ENCODE measurements around the gene OLIG3. TPM values are rescaled to one million over a fixed set of nuclear protein-coding genes. Genes with fewer than 3 reads are reported as not detected.

OLIG3 gene
- total and polyA plus RNA-seq, 7 donors: not detected

DNA sequence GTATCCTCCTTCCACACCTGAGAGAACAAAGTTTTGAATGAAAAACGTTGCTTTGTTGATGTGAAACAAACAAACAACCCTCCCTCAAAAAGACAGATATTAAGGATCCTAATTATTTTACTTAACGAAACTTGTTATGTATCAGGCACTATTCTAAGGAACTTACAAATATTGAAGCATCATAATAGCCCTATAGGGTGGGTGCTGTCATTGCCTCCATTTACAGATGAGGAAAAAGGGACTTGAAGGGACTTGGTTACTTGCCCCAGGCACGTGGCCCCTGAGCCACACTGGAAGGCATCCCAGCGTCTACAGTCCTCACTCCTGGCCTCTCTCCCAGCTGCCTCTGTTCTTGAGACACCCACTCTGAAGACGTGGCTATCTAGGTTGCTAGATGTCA lies 20.2 kb upstream of the OLIG3 start:
- no peaks in the 10 kb centered on the region for H3K4me1 ChIP-seq
- H3K27me3 ChIP-seq (ENCODE audit: insufficient read depth in 3 of 3, low read length in 2 of 3): peaks cover 14 to 57% (median 17%) of the 10 kb centered on the region in 3 donors
- TF ChIP-seq, protein P1, sequence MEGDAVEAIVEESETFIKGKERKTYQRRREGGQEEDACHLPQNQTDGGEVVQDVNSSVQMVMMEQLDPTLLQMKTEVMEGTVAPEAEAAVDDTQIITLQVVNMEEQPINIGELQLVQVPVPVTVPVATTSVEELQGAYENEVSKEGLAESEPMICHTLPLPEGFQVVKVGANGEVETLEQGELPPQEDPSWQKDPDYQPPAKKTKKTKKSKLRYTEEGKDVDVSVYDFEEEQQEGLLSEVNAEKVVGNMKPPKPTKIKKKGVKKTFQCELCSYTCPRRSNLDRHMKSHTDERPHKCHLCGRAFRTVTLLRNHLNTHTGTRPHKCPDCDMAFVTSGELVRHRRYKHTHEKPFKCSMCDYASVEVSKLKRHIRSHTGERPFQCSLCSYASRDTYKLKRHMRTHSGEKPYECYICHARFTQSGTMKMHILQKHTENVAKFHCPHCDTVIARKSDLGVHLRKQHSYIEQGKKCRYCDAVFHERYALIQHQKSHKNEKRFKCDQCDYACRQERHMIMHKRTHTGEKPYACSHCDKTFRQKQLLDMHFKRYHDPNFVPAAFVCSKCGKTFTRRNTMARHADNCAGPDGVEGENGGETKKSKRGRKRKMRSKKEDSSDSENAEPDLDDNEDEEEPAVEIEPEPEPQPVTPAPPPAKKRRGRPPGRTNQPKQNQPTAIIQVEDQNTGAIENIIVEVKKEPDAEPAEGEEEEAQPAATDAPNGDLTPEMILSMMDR (IDR thresholded peaks at IDR 0.05): no peak
- no peak overlapping the region for H3K27ac ChIP-seq
- intact Hi-C loops (cut with DNase I): no loop called here
- no peak for ATAC-seq
- H3K9me3 ChIP-seq: peaks cover 10% of the 10 kb centered on the region
- no peaks in the 10 kb centered on the region for H3K36me3 ChIP-seq (ENCODE audit: insufficient read depth in 1 of 2, low read depth in 1 of 2)
- H3K4me3 ChIP-seq: no peak overlapping the region
- no peak for DNase-seq
- 35 to 39% (median 36%) methylated on average over 5 of the region's 5 CpGs for WGBS, 3 donors

DNA sequence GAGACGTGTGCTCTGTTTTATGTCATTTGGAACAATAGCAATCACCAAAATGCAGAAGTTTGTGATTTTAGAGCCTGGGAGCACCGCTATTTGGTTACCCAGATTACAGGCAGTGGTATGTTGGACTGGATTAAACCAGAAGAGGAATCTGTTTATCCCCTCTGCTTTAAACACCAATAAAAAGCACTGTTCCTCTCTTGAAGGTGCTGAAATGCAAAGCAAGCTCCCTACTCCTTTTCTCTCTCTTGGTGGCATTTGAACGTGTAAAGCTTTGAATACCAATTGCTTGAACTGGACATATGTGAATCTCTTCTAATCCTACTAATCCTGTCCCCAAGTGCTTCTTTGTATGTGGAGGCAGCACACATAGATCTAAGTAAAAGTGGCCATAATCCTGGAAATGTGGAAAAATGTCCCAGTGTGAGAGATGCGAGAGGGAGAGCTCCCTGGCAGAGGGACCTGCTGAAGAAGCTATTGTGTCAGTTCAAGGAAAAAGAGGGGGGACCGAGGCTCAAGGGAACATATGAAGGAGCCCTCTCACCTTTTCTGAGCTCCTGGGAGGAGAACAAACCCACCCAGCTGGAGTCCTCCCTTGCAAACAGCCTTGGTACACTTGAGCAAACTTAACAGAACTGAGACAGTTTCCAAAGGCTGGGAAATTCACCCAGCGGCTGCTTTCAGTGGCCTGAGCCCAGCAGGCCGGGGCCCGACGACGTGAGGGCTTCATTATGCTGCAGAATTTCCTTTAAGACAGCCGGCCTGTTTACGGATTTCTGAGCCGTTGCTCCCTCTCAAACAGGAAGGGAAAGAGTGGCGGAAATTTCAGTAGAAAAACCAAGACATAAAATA lies 18.8 kb upstream of the OLIG3 start:
- Histone ChIP-seq H3K27me3 (ENCODE audit: insufficient read depth in 3 of 3, low read length in 2 of 3) (peaks cover 11 to 46% (median 13%) of the 10 kb centered on the region in 3 donors), H3K4me1 (no peaks in the 10 kb centered on the region), H3K36me3 (ENCODE audit: insufficient read depth in 1 of 2, low read depth in 1 of 2) (no peaks in the 10 kb centered on the region), H3K27ac (no peak overlapping the region), H3K9me3 (peaks cover 10% of the 10 kb centered on the region), H3K4me3 (no peak overlapping the region)
- ATAC-seq: no peak
- no peak for DNase-seq
- whole genome bisulfite sequencing, 3 donors: 18 to 19% (median 18%) methylated on average over 14 of the region's 14 CpGs
- intact Hi-C loops (cut with DNase I): no loop called here
- TF ChIP-seq, protein P1 (IDR thresholded peaks at IDR 0.05): no peak

DNA sequence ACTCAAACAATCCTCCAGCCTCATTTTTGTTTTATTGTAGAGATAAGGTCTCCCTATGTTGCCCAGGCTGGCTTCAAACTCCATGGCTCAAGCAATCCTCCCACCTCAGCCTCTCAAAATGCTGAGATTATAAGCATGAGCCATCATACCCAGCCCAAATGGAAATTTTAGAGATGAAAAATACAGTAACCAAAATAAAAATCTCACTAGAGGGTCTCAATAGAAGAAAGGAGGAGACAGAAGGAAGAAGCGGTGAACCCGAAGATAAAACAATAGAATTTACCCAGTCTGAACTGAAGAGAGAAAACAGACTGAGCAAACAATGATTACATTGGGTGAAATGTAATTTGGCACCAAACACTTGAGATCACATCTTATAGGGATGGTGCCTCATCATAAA lies 16.7 kb upstream of the OLIG3 start:
- intact Hi-C loops (cut with DNase I): no loop called here
- H3K4me3 ChIP-seq: no peak overlapping the region
- H3K36me3 ChIP-seq (ENCODE audit: insufficient read depth in 1 of 2, low read depth in 1 of 2): no peaks in the 10 kb centered on the region
- no peaks in the 10 kb centered on the region for H3K4me1 ChIP-seq
- peaks cover 10% of the 10 kb centered on the region for H3K9me3 ChIP-seq
- TF ChIP-seq, protein P1 (IDR thresholded peaks at IDR 0.05): no peak
- DNase-seq (no peak), ATAC-seq (no peak)
- WGBS, 3 donors: 87 to 95% (median 94%) methylated on average over 2 of the region's 2 CpGs
- no peak overlapping the region for H3K27ac ChIP-seq
- H3K27me3 ChIP-seq (ENCODE audit: insufficient read depth in 3 of 3, low read length in 2 of 3): peaks cover 14 to 28% (median 14%) of the 10 kb centered on the region in 3 donors

DNA sequence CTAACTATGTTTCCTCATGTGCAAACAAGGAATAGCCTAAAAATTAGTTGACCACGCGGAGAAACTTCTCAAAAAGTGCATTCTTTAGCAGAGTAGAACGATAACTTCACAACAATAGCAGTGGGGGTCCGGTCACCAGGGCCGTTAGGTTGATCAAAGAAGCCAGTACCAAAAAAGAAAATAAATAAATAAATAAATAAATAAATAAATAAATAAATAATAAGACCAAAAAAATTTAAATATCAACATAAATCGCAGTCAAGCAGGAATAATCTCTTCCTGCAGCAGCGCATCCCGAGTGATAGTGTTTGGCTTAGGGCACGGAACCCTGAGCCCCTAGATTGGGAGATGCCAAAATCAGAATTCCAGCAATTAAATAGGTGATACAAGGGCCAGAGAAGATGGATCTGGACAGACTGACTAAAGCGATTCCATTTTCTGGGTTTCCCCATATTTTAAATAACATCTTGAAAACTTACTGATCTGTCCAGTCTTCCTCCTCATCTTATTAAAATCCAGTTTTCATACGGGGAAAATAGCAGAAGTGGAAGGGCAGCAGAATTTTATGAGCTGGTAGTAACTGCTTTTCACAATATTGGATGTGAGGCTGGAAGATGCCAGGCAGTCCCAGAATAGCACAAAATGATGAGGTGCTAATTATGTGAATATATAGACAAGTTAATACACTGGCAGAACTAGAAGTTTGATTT lies 4.4 kb upstream of the OLIG3 start:
- Histone ChIP-seq H3K27me3 (ENCODE audit: insufficient read depth in 3 of 3, low read length in 2 of 3) (peaks cover 9 to 98% (median 30%) of the 10 kb centered on the region in 3 donors), H3K36me3 (ENCODE audit: insufficient read depth in 1 of 2, low read depth in 1 of 2) (no peaks in the 10 kb centered on the region), H3K9me3 (no peaks in the 10 kb centered on the region), H3K27ac (no peak overlapping the region), H3K4me3 (no peak overlapping the region), H3K4me1 (peaks cover 13% of the 10 kb centered on the region)
- 15 to 26% (median 19%) methylated on average over 11 of the region's 11 CpGs for WGBS, 3 donors
- no peak for DNase-seq
- no peak for ATAC-seq
- intact Hi-C loops (cut with DNase I): no loop called here
- TF ChIP-seq, protein P1 (IDR thresholded peaks at IDR 0.05): no peak

Data from psoas muscle (tissue), 8 donors.